K562 (cell line): ENCODE data around the gene DIPK1A.

Experiments
- CEBPB ChIP-seq: fragments of 450-650 bp; IDR thresholded peaks from 2 replicates; pipeline ENCODE4 v1.6.1; 2016; ENCODE audit warnings: missing genetic modification characterization, missing compliant biosample characterization
- GATAD2A ChIP-seq: fragments of 450-650 bp; IDR thresholded peaks from 2 replicates; pipeline ENCODE4 v1.6.1; 2017
- HDGF ChIP-seq: fragments of 450-650 bp; IDR thresholded peaks from 2 replicates; pipeline ENCODE4 v1.6.1; 2016
- HOXB6 ChIP-seq: fragments of 250-450 bp; sonication (Bioruptor Pico); IDR thresholded peaks from 2 replicates; pipeline ENCODE4 v1.5.1; 2022; ENCODE audit warnings: mild to moderate bottlenecking, borderline replicate concordance
- POLR2A ChIP-seq: fragments of 450-650 bp; conservative IDR thresholded peaks from 2 replicates; pipeline ENCODE4 v1.6.1; 2016
- TF ChIP-seq, protein P1 (sequence below), 3 experiments: IDR thresholded peaks in 2 of 3; conservative IDR thresholded peaks in 1 of 3; 2 replicates each; pipeline ENCODE4 v1.5.1; 2011 to 2012; ENCODE audit warnings: low read length in 3 of 3, mild to moderate bottlenecking in 3 of 3, control low read depth in 2 of 3, improper control_type of control experiment in 1 of 3, inconsistent platforms in 1 of 3, low read depth in 1 of 3, mixed read lengths in 1 of 3, moderate library complexity in 1 of 3; ENCODE audit not compliant: insufficient read depth in 2 of 3
- TF ChIP-seq, protein P2 (sequence below): fragments of 250-450 bp; sonication (Bioruptor Pico); IDR thresholded peaks from 2 replicates; pipeline ENCODE4 v1.8.0; 2022; ENCODE audit warnings: moderate library complexity, mild to moderate bottlenecking, inconsistent platforms

DNA sequence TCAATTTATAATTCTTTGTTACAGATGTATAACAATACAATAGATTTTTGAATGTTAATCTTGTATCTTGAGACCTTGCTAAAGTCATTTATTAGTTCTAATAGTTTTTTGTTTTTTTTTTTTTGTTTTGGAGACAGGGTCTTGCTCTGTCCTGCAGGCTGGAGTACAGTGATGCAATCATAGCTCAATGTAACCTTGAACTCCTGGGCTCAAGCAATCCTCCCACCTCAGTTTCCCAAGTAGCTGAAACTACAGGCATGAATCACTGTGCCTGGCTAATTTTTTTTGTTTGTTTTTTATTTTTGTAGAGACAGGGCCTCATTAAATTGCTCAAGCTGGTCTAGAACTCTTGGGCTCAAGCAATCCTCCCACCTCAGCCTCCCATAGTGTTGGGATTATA, 26.2 kb upstream of the DIPK1A start:
- no peak for TF ChIP-seq HDGF
- TF ChIP-seq HOXB6 (CRISPR knock-in tag) = no peak
- TF ChIP-seq, protein P1, sequence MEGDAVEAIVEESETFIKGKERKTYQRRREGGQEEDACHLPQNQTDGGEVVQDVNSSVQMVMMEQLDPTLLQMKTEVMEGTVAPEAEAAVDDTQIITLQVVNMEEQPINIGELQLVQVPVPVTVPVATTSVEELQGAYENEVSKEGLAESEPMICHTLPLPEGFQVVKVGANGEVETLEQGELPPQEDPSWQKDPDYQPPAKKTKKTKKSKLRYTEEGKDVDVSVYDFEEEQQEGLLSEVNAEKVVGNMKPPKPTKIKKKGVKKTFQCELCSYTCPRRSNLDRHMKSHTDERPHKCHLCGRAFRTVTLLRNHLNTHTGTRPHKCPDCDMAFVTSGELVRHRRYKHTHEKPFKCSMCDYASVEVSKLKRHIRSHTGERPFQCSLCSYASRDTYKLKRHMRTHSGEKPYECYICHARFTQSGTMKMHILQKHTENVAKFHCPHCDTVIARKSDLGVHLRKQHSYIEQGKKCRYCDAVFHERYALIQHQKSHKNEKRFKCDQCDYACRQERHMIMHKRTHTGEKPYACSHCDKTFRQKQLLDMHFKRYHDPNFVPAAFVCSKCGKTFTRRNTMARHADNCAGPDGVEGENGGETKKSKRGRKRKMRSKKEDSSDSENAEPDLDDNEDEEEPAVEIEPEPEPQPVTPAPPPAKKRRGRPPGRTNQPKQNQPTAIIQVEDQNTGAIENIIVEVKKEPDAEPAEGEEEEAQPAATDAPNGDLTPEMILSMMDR (IDR thresholded peaks at IDR 0.05 in 2 of 3, conservative IDR thresholded peaks at IDR 0.05 in 1 of 3; ENCODE audit: insufficient read depth in 2 of 3, low read depth in 1 of 3, low read length in 3 of 3) = no peak
- no peak for TF ChIP-seq POLR2A
- TF ChIP-seq CEBPB = peak; percentile 24; the same call in 1 of the 2 replicates
- TF ChIP-seq, protein P2, sequence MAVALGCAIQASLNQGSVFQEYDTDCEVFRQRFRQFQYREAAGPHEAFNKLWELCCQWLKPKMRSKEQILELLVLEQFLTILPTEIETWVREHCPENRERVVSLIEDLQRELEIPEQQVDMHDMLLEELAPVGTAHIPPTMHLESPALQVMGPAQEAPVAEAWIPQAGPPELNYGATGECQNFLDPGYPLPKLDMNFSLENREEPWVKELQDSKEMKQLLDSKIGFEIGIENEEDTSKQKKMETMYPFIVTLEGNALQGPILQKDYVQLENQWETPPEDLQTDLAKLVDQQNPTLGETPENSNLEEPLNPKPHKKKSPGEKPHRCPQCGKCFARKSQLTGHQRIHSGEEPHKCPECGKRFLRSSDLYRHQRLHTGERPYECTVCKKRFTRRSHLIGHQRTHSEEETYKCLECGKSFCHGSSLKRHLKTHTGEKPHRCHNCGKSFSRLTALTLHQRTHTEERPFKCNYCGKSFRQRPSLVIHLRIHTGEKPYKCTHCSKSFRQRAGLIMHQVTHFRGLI = no peak
- no peak for TF ChIP-seq GATAD2A
